ENCODE data around the gene CLVS2.

Gene CLVS2

DNA sequence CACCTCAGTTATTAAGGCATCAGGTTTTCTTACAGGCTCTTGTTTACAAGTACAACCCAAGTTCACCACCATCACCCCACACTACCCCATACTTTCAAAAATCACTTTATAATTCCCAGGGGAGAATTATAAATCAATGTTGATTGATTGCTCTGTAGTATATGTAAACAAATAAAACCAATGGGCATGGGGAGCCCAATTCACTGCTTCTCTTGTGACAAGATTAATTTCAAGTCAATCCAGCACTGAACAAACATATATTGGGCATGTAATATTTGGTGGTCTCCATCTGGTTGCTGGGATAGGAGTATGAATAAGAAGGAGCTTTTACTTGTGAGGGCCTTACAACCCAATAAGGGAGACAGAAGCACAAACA, 95.8 kb downstream of the CLVS2 start:
- TF ChIP-seq, protein P1, sequence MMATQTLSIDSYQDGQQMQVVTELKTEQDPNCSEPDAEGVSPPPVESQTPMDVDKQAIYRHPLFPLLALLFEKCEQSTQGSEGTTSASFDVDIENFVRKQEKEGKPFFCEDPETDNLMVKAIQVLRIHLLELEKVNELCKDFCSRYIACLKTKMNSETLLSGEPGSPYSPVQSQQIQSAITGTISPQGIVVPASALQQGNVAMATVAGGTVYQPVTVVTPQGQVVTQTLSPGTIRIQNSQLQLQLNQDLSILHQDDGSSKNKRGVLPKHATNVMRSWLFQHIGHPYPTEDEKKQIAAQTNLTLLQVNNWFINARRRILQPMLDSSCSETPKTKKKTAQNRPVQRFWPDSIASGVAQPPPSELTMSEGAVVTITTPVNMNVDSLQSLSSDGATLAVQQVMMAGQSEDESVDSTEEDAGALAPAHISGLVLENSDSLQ (IDR thresholded peaks at IDR 0.05), result peak; percentile 93
- TF ChIP-seq FOXK2 (IDR thresholded peaks at IDR 0.05), result no peak
- TF ChIP-seq CTBP1 (IDR thresholded peaks at IDR 0.05; ENCODE audit: borderline replicate concordance), result peak; percentile 18; the same call in 1 of the 2 replicates
- TF ChIP-seq ELF4 (IDR thresholded peaks at IDR 0.05), result no peak
- no peak for DNase-seq (ENCODE audit: extremely low spot score)
- POLR2A ChIA-PET, result no interaction called here
- CTCF ChIA-PET, result no interaction called here

DNA sequence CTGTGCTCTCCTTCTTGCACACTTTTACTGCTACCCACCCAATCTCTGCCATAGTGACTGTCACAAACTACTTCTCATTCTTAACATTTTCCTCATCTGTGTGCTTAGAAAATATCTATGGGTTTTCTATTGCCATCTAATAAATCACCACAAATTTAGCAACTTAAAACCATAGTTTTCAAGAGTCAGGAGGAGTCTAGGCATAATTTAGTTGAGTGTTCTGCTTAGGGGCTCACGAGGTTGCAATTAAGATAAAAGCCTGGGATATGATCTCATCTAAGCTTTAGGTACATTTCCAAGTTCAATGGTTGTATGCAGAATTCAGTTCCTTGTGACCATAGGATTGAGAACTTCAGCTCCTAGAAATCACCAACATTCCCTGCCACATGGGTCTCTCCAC, 98.8 kb downstream of the CLVS2 start:
- ChIA-PET POLR2A (no interaction called here), CTCF (interaction anchor here (0.5 kb wide), 1 partner anchor 1701 kb away, joined by 3 read pairs; no protein-coding TSS in a partner anchor)
- no peak for TF ChIP-seq TARDBP (IDR thresholded peaks at IDR 0.05)
- no peak for TF ChIP-seq FOXM1 (IDR thresholded peaks at IDR 0.05; ENCODE audit: borderline replicate concordance)
- DNase-seq (ENCODE audit: extremely low spot score), result no peak

DNA sequence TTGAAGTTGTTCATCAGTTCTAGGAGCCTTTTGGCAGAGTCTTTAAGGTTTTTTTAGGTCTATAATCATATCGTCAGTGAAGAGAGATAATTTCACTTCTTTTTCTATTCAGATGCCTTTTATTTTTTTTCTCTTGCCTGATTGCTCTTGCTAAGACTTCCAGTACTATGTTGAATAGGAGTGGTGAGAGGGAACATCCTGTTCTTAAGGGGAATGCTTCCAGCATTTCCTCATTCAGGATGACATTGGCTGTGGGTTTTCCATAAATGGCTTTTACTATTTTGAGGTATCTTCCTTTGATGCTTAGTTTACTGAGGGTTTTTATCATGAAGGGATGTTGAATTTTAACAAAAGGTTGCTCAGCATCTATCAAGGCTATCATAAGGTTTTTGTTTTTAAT, 109.5 kb downstream of the CLVS2 start:
- TF ChIP-seq SP1 (IDR thresholded peaks at IDR 0.05), result no peak
- TF ChIP-seq CTBP1 (IDR thresholded peaks at IDR 0.05; ENCODE audit: borderline replicate concordance), result no peak
- no peak for TF ChIP-seq ZNF384 (IDR thresholded peaks at IDR 0.05)
- no peak for TF ChIP-seq LEF1 (IDR thresholded peaks at IDR 0.05; ENCODE audit: borderline replicate concordance)
- TF ChIP-seq FOXK2 (IDR thresholded peaks at IDR 0.05), result no peak
- no peak for TF ChIP-seq ELF4 (IDR thresholded peaks at IDR 0.05)
- no peak for TF ChIP-seq HDGF (IDR thresholded peaks at IDR 0.05; ENCODE audit: borderline replicate concordance)
- no peak for TF ChIP-seq FOXA1 (IDR thresholded peaks at IDR 0.05)
- TF ChIP-seq L3MBTL2 (conservative IDR thresholded peaks at IDR 0.05), result no peak
- TF ChIP-seq SUZ12 (IDR thresholded peaks at IDR 0.05), result no peak
- DNase-seq (ENCODE audit: extremely low spot score), result no peak
- ChIA-PET CTCF (no interaction called here), POLR2A (no interaction called here)

DNA sequence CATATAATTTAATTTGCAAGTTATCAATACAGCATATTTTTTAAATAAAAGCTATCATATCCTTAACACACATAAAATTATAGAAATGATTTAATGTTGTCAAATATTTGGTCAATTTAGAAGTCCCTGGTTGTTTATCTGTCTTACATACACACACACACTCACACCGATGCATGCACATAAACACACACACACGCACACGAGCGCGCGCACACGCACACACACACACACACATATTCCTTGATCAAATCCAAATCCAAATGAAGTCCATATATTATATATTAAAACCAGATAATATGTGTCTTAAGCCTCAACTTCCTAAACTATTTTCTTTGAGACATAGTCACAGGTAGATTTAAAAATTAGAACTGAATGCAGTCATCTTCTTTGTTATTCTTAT, 120.3 kb downstream of the CLVS2 start:
- TF ChIP-seq, protein P1 (IDR thresholded peaks at IDR 0.05), result no peak
- TF ChIP-seq LEF1 (IDR thresholded peaks at IDR 0.05; ENCODE audit: borderline replicate concordance), result no peak
- no peak for TF ChIP-seq ELF4 (IDR thresholded peaks at IDR 0.05)
- TF ChIP-seq BHLHE40 (IDR thresholded peaks at IDR 0.05; ENCODE audit: borderline replicate concordance), result no peak
- no peak for TF ChIP-seq HDGF (IDR thresholded peaks at IDR 0.05; ENCODE audit: borderline replicate concordance)
- no peak for TF ChIP-seq CTBP1 (IDR thresholded peaks at IDR 0.05; ENCODE audit: borderline replicate concordance)
- TF ChIP-seq ZNF384 (IDR thresholded peaks at IDR 0.05), result no peak
- TF ChIP-seq FOXK2 (IDR thresholded peaks at IDR 0.05), result no peak
- TF ChIP-seq FOXA1 (IDR thresholded peaks at IDR 0.05), result no peak
- no peak for TF ChIP-seq ARNT (IDR thresholded peaks at IDR 0.05)
- no peak for DNase-seq (ENCODE audit: extremely low spot score)
- ChIA-PET CTCF (no interaction called here), POLR2A (no interaction called here)

DNA sequence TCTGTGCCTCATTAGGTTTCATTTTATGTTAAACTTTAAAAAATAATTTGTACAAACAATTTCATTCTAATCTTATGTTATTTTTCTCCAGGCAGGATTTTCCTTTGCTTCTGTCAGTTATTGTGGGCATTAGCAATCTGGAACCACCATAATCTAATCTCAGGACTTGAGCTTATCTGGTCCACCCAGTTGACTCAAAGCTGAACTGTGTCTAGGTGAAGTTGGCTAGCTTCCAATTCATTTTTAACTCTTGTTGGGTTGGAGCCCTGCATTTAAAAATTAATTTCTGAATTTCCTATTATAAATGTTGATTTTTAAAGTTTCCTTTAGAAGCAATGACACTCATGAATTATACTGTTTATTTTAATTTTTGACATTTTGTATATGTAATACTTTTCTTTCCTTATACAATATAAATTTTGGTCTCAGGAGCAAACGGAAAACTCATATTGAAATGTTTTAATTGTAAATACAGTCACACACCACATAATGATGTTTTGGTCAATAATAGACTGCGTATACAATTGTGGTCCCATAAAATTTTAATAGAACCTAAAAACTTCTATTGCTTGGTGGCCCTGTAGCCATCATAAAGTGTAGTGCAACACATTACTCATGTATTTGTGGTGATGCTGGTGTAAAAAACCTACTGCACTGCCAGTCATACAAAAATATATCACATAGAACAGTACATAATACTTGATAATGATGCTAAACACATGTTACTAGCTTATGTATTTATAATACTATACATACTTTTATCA, 121.3 kb downstream of the CLVS2 start:
- POLR2A ChIA-PET, result no interaction called here
- DNase-seq (ENCODE audit: extremely low spot score), result no peak
- CTCF ChIA-PET, result interaction anchor here (0.7 kb wide), 1 partner anchor 390 kb away, joined by 3 read pairs; no protein-coding TSS in a partner anchor
- no peak for TF ChIP-seq HDGF (IDR thresholded peaks at IDR 0.05; ENCODE audit: borderline replicate concordance)
- no peak for TF ChIP-seq ZNF384 (IDR thresholded peaks at IDR 0.05)
- TF ChIP-seq SP1 (IDR thresholded peaks at IDR 0.05), result no peak
- TF ChIP-seq FOXK2 (IDR thresholded peaks at IDR 0.05), result no peak
- no peak for TF ChIP-seq NFRKB (IDR thresholded peaks at IDR 0.05)
- no peak for TF ChIP-seq LEF1 (IDR thresholded peaks at IDR 0.05; ENCODE audit: borderline replicate concordance)
- TF ChIP-seq L3MBTL2 (conservative IDR thresholded peaks at IDR 0.05), result no peak
- no peak for TF ChIP-seq FOXM1 (IDR thresholded peaks at IDR 0.05; ENCODE audit: borderline replicate concordance)
- TF ChIP-seq, protein P1 (IDR thresholded peaks at IDR 0.05), result no peak
- no peak for TF ChIP-seq TARDBP (IDR thresholded peaks at IDR 0.05)
- no peak for TF ChIP-seq ARNT (IDR thresholded peaks at IDR 0.05)
- no peak for TF ChIP-seq FOXA1 (IDR thresholded peaks at IDR 0.05)
- no peak for TF ChIP-seq SUZ12 (IDR thresholded peaks at IDR 0.05)
- TF ChIP-seq BHLHE40 (IDR thresholded peaks at IDR 0.05; ENCODE audit: borderline replicate concordance), result no peak
- no peak for TF ChIP-seq ELF4 (IDR thresholded peaks at IDR 0.05)
- no peak for TF ChIP-seq CTBP1 (IDR thresholded peaks at IDR 0.05; ENCODE audit: borderline replicate concordance)

DNA sequence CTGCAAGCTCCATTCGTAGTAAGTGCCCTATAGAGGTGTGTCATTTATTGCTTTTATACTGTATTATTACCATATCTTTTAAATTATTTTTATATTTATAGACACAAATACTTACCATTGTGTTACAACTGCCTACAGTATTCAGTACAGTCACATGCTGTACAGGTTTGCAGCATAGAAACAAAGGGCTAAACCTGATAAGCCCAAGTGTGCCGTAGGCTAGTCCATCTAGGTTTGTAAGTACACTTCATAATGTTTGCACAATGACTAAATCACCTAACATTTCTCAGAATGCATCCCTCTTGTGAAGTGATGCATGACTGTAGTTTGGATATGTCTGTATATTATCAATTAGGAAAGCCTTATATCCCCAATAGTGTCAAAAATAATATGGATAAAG, 122.8 kb downstream of the CLVS2 start:
- TF ChIP-seq BHLHE40 (IDR thresholded peaks at IDR 0.05; ENCODE audit: borderline replicate concordance) (no peak), ARNT (IDR thresholded peaks at IDR 0.05) (no peak), FOXA1 (IDR thresholded peaks at IDR 0.05) (no peak), ZNF384 (IDR thresholded peaks at IDR 0.05) (no peak), SUZ12 (IDR thresholded peaks at IDR 0.05) (no peak), SP1 (IDR thresholded peaks at IDR 0.05) (no peak), FOXM1 (IDR thresholded peaks at IDR 0.05; ENCODE audit: borderline replicate concordance) (no peak), TARDBP (IDR thresholded peaks at IDR 0.05) (no peak), CTBP1 (IDR thresholded peaks at IDR 0.05; ENCODE audit: borderline replicate concordance) (no peak), LEF1 (IDR thresholded peaks at IDR 0.05; ENCODE audit: borderline replicate concordance) (no peak), HDGF (IDR thresholded peaks at IDR 0.05; ENCODE audit: borderline replicate concordance) (no peak), FOXK2 (IDR thresholded peaks at IDR 0.05) (no peak), L3MBTL2 (conservative IDR thresholded peaks at IDR 0.05) (no peak), ELF4 (IDR thresholded peaks at IDR 0.05) (no peak), NFRKB (IDR thresholded peaks at IDR 0.05) (no peak)
- TF ChIP-seq, protein P1 (IDR thresholded peaks at IDR 0.05), result no peak
- CTCF ChIA-PET, result no interaction called here
- DNase-seq (ENCODE audit: extremely low spot score), result no peak
- POLR2A ChIA-PET, result no interaction called here
